Measurements from ENCODE around the gene IL11.

DNA sequence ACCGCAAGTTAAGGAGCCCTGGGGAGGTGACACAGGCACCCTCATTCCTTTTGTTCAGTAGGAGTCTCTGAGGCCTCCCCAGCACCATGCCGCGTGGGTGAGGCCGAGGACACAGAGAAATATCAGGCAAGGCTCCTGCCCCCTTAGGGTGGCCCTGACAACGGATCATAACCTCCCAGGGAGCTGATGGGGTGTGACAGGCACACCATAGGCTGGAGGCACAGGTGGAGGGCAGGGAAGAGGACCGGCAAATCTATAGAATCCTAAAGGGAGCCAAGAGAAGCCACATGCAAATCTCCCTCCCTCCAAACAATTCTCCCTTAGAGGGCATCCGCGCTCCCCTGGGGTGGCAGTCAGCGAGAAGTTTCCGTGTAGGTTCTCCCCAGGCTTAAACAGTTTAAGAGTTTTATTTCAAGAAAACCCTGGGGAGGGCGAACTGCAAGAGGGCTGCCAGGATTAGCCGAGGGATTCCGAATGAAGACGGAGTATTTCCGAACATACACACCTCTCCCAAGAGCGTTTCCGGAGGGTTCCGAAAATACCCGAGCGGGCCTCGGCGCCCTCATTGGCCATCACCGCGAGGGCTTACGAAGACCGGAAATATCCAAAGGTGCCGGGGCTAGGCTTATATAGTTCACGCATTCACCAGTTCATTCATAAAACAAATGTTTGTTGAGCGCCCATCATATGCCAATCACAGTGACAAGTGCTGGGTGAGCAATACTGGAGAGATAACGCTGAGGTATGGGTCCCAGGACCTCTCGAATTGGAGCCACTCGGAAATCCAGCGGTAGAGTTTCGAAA, 14.9 kb upstream of the IL11 start:
- TF ChIP-seq EP300 (IDR thresholded peaks at IDR 0.05), result no peak
- TF ChIP-seq, protein P1, sequence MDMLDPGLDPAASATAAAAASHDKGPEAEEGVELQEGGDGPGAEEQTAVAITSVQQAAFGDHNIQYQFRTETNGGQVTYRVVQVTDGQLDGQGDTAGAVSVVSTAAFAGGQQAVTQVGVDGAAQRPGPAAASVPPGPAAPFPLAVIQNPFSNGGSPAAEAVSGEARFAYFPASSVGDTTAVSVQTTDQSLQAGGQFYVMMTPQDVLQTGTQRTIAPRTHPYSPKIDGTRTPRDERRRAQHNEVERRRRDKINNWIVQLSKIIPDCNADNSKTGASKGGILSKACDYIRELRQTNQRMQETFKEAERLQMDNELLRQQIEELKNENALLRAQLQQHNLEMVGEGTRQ (IDR thresholded peaks at IDR 0.05), result no peak
- TF ChIP-seq, protein P2, sequence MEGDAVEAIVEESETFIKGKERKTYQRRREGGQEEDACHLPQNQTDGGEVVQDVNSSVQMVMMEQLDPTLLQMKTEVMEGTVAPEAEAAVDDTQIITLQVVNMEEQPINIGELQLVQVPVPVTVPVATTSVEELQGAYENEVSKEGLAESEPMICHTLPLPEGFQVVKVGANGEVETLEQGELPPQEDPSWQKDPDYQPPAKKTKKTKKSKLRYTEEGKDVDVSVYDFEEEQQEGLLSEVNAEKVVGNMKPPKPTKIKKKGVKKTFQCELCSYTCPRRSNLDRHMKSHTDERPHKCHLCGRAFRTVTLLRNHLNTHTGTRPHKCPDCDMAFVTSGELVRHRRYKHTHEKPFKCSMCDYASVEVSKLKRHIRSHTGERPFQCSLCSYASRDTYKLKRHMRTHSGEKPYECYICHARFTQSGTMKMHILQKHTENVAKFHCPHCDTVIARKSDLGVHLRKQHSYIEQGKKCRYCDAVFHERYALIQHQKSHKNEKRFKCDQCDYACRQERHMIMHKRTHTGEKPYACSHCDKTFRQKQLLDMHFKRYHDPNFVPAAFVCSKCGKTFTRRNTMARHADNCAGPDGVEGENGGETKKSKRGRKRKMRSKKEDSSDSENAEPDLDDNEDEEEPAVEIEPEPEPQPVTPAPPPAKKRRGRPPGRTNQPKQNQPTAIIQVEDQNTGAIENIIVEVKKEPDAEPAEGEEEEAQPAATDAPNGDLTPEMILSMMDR (IDR thresholded peaks at IDR 0.05), result no peak
- TF ChIP-seq FOSL2 (IDR thresholded peaks at IDR 0.05), result no peak
- no peak for TF ChIP-seq FOSL2 (CRISPR knock-in tag; IDR thresholded peaks at IDR 0.05)
- TF ChIP-seq, protein P3, sequence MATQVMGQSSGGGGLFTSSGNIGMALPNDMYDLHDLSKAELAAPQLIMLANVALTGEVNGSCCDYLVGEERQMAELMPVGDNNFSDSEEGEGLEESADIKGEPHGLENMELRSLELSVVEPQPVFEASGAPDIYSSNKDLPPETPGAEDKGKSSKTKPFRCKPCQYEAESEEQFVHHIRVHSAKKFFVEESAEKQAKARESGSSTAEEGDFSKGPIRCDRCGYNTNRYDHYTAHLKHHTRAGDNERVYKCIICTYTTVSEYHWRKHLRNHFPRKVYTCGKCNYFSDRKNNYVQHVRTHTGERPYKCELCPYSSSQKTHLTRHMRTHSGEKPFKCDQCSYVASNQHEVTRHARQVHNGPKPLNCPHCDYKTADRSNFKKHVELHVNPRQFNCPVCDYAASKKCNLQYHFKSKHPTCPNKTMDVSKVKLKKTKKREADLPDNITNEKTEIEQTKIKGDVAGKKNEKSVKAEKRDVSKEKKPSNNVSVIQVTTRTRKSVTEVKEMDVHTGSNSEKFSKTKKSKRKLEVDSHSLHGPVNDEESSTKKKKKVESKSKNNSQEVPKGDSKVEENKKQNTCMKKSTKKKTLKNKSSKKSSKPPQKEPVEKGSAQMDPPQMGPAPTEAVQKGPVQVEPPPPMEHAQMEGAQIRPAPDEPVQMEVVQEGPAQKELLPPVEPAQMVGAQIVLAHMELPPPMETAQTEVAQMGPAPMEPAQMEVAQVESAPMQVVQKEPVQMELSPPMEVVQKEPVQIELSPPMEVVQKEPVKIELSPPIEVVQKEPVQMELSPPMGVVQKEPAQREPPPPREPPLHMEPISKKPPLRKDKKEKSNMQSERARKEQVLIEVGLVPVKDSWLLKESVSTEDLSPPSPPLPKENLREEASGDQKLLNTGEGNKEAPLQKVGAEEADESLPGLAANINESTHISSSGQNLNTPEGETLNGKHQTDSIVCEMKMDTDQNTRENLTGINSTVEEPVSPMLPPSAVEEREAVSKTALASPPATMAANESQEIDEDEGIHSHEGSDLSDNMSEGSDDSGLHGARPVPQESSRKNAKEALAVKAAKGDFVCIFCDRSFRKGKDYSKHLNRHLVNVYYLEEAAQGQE (IDR thresholded peaks at IDR 0.05), result no peak
- peak; percentile 25 for TF ChIP-seq POLR2A (IDR thresholded peaks at IDR 0.05; ENCODE audit: low read length)
- TF ChIP-seq CBX8 (IDR thresholded peaks at IDR 0.05), result no peak
- no peak for TF ChIP-seq HOXA7 (CRISPR knock-in tag; IDR thresholded peaks at IDR 0.05)
